Head of caudate nucleus (tissue), 42 donors: ENCODE results near the gene METTL9.
"Not testable (repeated sequence)": the region's sequence is repeated elsewhere in the genome, so short reads cannot be mapped to it uniquely, and the experiment has no call there.

Experiments
- DNase-seq, 42 donors: peaks; one replicate each; pipeline versions ENCODE4 v3.0.0 to v3.0.0-alpha.2; 2020 to 2021; ENCODE audit warnings: mixed read lengths in 7 of 42
- intact Hi-C: fragments of 100-400 bp; cut with DNase I; formaldehyde crosslinking; loops from one replicate; pipeline ENCODE4 v1.15.0; 2022

The METTL9 gene

GRCh38 chr16:21684199-21684598, 84.8 kb downstream of the METTL9 start:
- intact Hi-C loops, result no loop called here
- no peak for DNase-seq

- DNase-seq, result peak in 2 of 42 donors; percentile 3 to 25
- intact Hi-C loops, result no loop called here
Observed at GRCh38 chr16:21685034-21685455, 85.7 kb downstream of the METTL9 start.

GRCh38 chr16:21689107-21689506, 89.7 kb downstream of the METTL9 start:
- intact Hi-C loops, result no loop called here

GRCh38 chr16:21690967-21691366, 91.6 kb downstream of the METTL9 start:
- intact Hi-C loops, DNase-seq: not testable (repeated sequence)

More at GRCh38 chr16:21689107-21689506, 89.7 kb downstream of the METTL9 start:
- no peak for DNase-seq

- intact Hi-C loops, result no loop called here
Observed at GRCh38 chr16:21694609-21695008, 95.2 kb downstream of the METTL9 start.

GRCh38 chr16:21697032-21697431, 97.7 kb downstream of the METTL9 start:
- intact Hi-C loops, result no loop called here
- DNase-seq, result no peak

More at GRCh38 chr16:21694609-21695008, 95.2 kb downstream of the METTL9 start:
- DNase-seq, result no peak

GRCh38 chr16:21698169-21699032, 99.0 kb downstream of the METTL9 start:
- intact Hi-C loops, result no loop called here
- no peak for DNase-seq

- intact Hi-C loops, result no loop called here
- no peak for DNase-seq
Observed at GRCh38 chr16:21701271-21701670, 101.9 kb downstream of the METTL9 start.

- intact Hi-C loops, result no loop called here
- no peak for DNase-seq
Observed at GRCh38 chr16:21702276-21702675, 102.9 kb downstream of the METTL9 start.

- intact Hi-C loops, result no loop called here
- DNase-seq, result no peak
Observed at GRCh38 chr16:21703156-21703555, 103.8 kb downstream of the METTL9 start.

- intact Hi-C loops, result no loop called here
Observed at GRCh38 chr16:21703589-21704174, 104.3 kb downstream of the METTL9 start.

GRCh38 chr16:21704266-21704665, 104.9 kb downstream of the METTL9 start:
- intact Hi-C loops, result no loop called here
- DNase-seq, result no peak

More at GRCh38 chr16:21703589-21704174, 104.3 kb downstream of the METTL9 start:
- DNase-seq, result no peak

- intact Hi-C loops, result loop anchor here (5.0 kb wide), 1 partner anchor 47 kb away; no protein-coding TSS in a partner anchor
- no peak for DNase-seq
Observed at GRCh38 chr16:21704733-21705132, 105.4 kb downstream of the METTL9 start.
